WTC11 (cell line): ENCODE data around the gene CFAP77.

Source experiments
- ATF2 ChIP-seq: sonication (generic); formaldehyde crosslinking; IDR thresholded peaks from 2 replicates; pipeline ENCODE4 v1.8.1; 2022; ENCODE audit warnings: low read depth, missing genetic modification reagents, borderline replicate concordance
- CREM ChIP-seq: sonication (generic); formaldehyde crosslinking; IDR thresholded peaks from 2 replicates; pipeline ENCODE4 v1.8.1; 2022; ENCODE audit warnings: mild to moderate bottlenecking, missing genetic modification reagents, moderate library complexity
- CTCF ChIP-seq: fragments of 200-600 bp; IDR thresholded peaks from 2 replicates; pipeline ENCODE4 v1.8.0; 2022; ENCODE audit warnings: antibody characterized with exemption
- E2F5 ChIP-seq: sonication (generic); formaldehyde crosslinking; IDR thresholded peaks from 2 replicates; pipeline ENCODE4 v1.8.1; 2022; ENCODE audit warnings: mild to moderate bottlenecking, moderate library complexity, missing genetic modification reagents
- ELF4 ChIP-seq: sonication (generic); formaldehyde crosslinking; IDR thresholded peaks from 2 replicates; pipeline ENCODE4 v1.8.1; 2022; ENCODE audit warnings: low read depth, mild to moderate bottlenecking, moderate library complexity, missing genetic modification reagents
- ETV6 ChIP-seq: sonication (generic); formaldehyde crosslinking; IDR thresholded peaks from 2 replicates; pipeline ENCODE4 v1.8.1; 2022; ENCODE audit warnings: mild to moderate bottlenecking, missing genetic modification reagents
- FOXP1 ChIP-seq: sonication (generic); formaldehyde crosslinking; IDR thresholded peaks from 2 replicates; pipeline ENCODE4 v1.8.0; 2022; ENCODE audit warnings: missing genetic modification reagents, mild to moderate bottlenecking, moderate library complexity, borderline replicate concordance
- MAX ChIP-seq: sonication (generic); formaldehyde crosslinking; IDR thresholded peaks from 2 replicates; pipeline ENCODE4 v1.8.0; 2022; ENCODE audit warnings: mild to moderate bottlenecking, missing genetic modification reagents
- MXD4 ChIP-seq: fragments of 250-450 bp; sonication (Bioruptor Pico); IDR thresholded peaks from 2 replicates; pipeline ENCODE4 v1.8.0; 2021; ENCODE audit warnings: mild to moderate bottlenecking, moderate library complexity, borderline replicate concordance
- MYBL2 ChIP-seq: sonication (generic); formaldehyde crosslinking; IDR thresholded peaks from 2 replicates; pipeline ENCODE4 v1.8.1; 2023; ENCODE audit warnings: mild to moderate bottlenecking, moderate library complexity, missing genetic modification reagents
- RORB ChIP-seq: fragments of 250-450 bp; sonication (Bioruptor Pico); IDR thresholded peaks from 2 replicates; pipeline ENCODE4 v1.9.0; 2021; ENCODE audit warnings: mild to moderate bottlenecking
- STAT6 ChIP-seq: sonication (generic); formaldehyde crosslinking; conservative IDR thresholded peaks from 2 replicates; pipeline ENCODE4 v1.8.1; 2023; ENCODE audit warnings: mild to moderate bottlenecking, low read depth, missing genetic modification reagents, moderate library complexity
- ZNF138 ChIP-seq: sonication (generic); formaldehyde crosslinking; conservative IDR thresholded peaks from 2 replicates; pipeline ENCODE4 v1.8.1; 2022; ENCODE audit warnings: mild to moderate bottlenecking, moderate library complexity, missing genetic modification reagents

GRCh38 chr9:132579427-132579798, 169.4 kb downstream of the CFAP77 start:
- TF ChIP-seq CREM (CRISPR knock-in tag) (no peak), E2F5 (CRISPR knock-in tag) (no peak), RORB (no peak), STAT6 (CRISPR knock-in tag) (no peak), ZNF138 (CRISPR knock-in tag) (no peak), FOXP1 (no peak), CTCF (no peak), MXD4 (no peak), MAX (CRISPR knock-in tag) (no peak), MYBL2 (CRISPR knock-in tag) (no peak), ATF2 (CRISPR knock-in tag) (no peak), ETV6 (CRISPR knock-in tag) (no peak), ELF4 (CRISPR knock-in tag) (no peak)
